ENCODE data around the gene WDR13. TPM values are rescaled to one million over a fixed set of nuclear protein-coding genes. Genes with fewer than 3 reads are reported as not detected.

Gene WDR13
- total RNA-seq, 1 experiment from 2014 or later = 28.0 TPM

GRCh38 chrX:48592971-48593370 lies 4.3 kb upstream of the WDR13 start:
- H3K4me3 Mint-ChIP-seq = no peak overlapping the region
- no peaks in the 10 kb centered on the region for H3K27me3 Mint-ChIP-seq (ENCODE audit: low read depth)
- DNase-seq (ENCODE audit: low spot score) = no peak
- peaks cover 2% of the 10 kb centered on the region; the same call in 1 of the 2 replicates for H3K4me1 Mint-ChIP-seq
- ATAC-seq = no peak
- CTCF ChIA-PET = no interaction called here
- H3K9me3 Mint-ChIP-seq = no peaks in the 10 kb centered on the region
- TF ChIP-seq CDX4 (CRISPR knock-in tag; IDR thresholded peaks at IDR 0.05; ENCODE audit: borderline replicate concordance) (no peak), ZSCAN18 (CRISPR knock-in tag; IDR thresholded peaks at IDR 0.05) (no peak), PREB (CRISPR knock-in tag; IDR thresholded peaks at IDR 0.05; ENCODE audit: borderline replicate concordance) (no peak), OVOL2 (CRISPR knock-in tag; IDR thresholded peaks at IDR 0.05; ENCODE audit: borderline replicate concordance) (no peak), ZBTB43 (CRISPR knock-in tag; IDR thresholded peaks at IDR 0.05) (no peak), FOXK1 (CRISPR knock-in tag; IDR thresholded peaks at IDR 0.05) (no peak)
- no peaks in the 10 kb centered on the region for H3K36me3 Mint-ChIP-seq
- POLR2A ChIA-PET = no interaction called here
- no peak overlapping the region for H3K27ac Mint-ChIP-seq

- Mint-ChIP-seq H3K27ac (no peak overlapping the region), H3K4me3 (no peak overlapping the region), H3K36me3 (no peaks in the 10 kb centered on the region), H3K9me3 (no peaks in the 10 kb centered on the region), H3K27me3 (ENCODE audit: low read depth) (no peaks in the 10 kb centered on the region), H3K4me1 (peaks cover 5% of the 10 kb centered on the region)
- DNase-seq (ENCODE audit: low spot score) = no peak
- CTCF ChIA-PET = no interaction called here
- TF ChIP-seq ATF6 (CRISPR knock-in tag; IDR thresholded peaks at IDR 0.05) = no peak
- POLR2A ChIA-PET = no interaction called here
- ATAC-seq = no peak
Observed at GRCh38 chrX:48595929-48596328, 1.4 kb upstream of the WDR13 start.

- TF ChIP-seq ZNF423 (CRISPR knock-in tag; IDR thresholded peaks at IDR 0.05) (no peak), OVOL2 (CRISPR knock-in tag; IDR thresholded peaks at IDR 0.05; ENCODE audit: borderline replicate concordance) (no peak)
- POLR2A ChIA-PET = no interaction called here
- H3K4me1 Mint-ChIP-seq = peaks cover 5% of the 10 kb centered on the region
- DNase-seq (ENCODE audit: low spot score) (no peak), ATAC-seq (no peak)
- H3K27me3 Mint-ChIP-seq (ENCODE audit: low read depth) = no peaks in the 10 kb centered on the region
- CTCF ChIA-PET = interaction anchor here (1.4 kb wide), 1 partner anchor 8 kb away, joined by 6 read pairs; no protein-coding TSS in a partner anchor
- no peaks in the 10 kb centered on the region for H3K9me3 Mint-ChIP-seq
- H3K27ac Mint-ChIP-seq = peak overlapping the region; percentile 99; the same call in 1 of the 2 replicates
- peak overlapping the region; percentile 96; the same call in 1 of the 2 replicates for H3K4me3 Mint-ChIP-seq
- no peaks in the 10 kb centered on the region for H3K36me3 Mint-ChIP-seq
Observed at GRCh38 chrX:48598614-48599013, 1.3 kb downstream of the WDR13 start.

GRCh38 chrX:48599341-48599740 lies 2.0 kb downstream of the WDR13 start:
- no peaks in the 10 kb centered on the region for H3K9me3 Mint-ChIP-seq
- H3K27ac Mint-ChIP-seq = no peak overlapping the region
- DNase-seq (ENCODE audit: low spot score) = no peak
- peaks cover 5% of the 10 kb centered on the region for H3K4me1 Mint-ChIP-seq
- no peaks in the 10 kb centered on the region for H3K27me3 Mint-ChIP-seq (ENCODE audit: low read depth)
- ATAC-seq = no peak
- no peaks in the 10 kb centered on the region; the same call in 1 of the 2 replicates for H3K36me3 Mint-ChIP-seq
- no peak overlapping the region for H3K4me3 Mint-ChIP-seq
- POLR2A ChIA-PET = no interaction called here
- no peak for TF ChIP-seq TP53 (CRISPR knock-in tag; IDR thresholded peaks at IDR 0.05)
- no peak for TF ChIP-seq ERG (CRISPR knock-in tag; IDR thresholded peaks at IDR 0.05)
- no peak for TF ChIP-seq AFF4 (CRISPR knock-in tag; IDR thresholded peaks at IDR 0.05; ENCODE audit: borderline replicate concordance)
- TF ChIP-seq ESRRA (CRISPR knock-in tag; IDR thresholded peaks at IDR 0.05; ENCODE audit: borderline replicate concordance) = no peak
- no peak for TF ChIP-seq GRHL2 (CRISPR knock-in tag; IDR thresholded peaks at IDR 0.05; ENCODE audit: insufficient replicate concordance, severe bottlenecking)
- no peak for TF ChIP-seq ATF1 (CRISPR knock-in tag; IDR thresholded peaks at IDR 0.05)
- CTCF ChIA-PET = no interaction called here
